Common myeloid progenitor, CD34-positive (primary cell): ENCODE data around the gene TRABD.

ENCODE experiments used
- CTCF ChIA-PET: fragments of 350-600 bp; sonication (Branson Sonifier 250); formaldehyde crosslinking; loops from one replicate; lab custom pipeline; 2021; ENCODE audit warnings: antibody characterized with exemption; lab: Charles Lee
- POLR2A ChIA-PET: fragments of 350-600 bp; sonication (Branson Sonifier 250); formaldehyde crosslinking; loops from one replicate; lab custom pipeline; 2021; ENCODE audit warnings: antibody characterized with exemption; lab: Charles Lee
- DNase-seq, 3 donors: peaks; one replicate each; pipeline versions ENCODE4 v3.0.0 to v3.0.0-alpha.2; 2013
- H3K27ac ChIP-seq, 2 experiments: 1 replicate in 1 of 2; 2 replicates in 1 of 2; pipeline ENCODE4 v1.7.0; 2013; ENCODE audit warnings: inconsistent platforms in 2 of 2, low read length in 2 of 2, mild to moderate bottlenecking in 2 of 2, low read depth in 1 of 2, moderate library complexity in 1 of 2; ENCODE audit not compliant: severe bottlenecking in 2 of 2, insufficient read depth in 1 of 2, poor library complexity in 1 of 2
- H3K27me3 ChIP-seq, 5 experiments: replicated peaks in 2 of 5; 1 replicate in 3 of 5; 2 replicates in 2 of 5; pipeline versions ENCODE4 v1.6.1 to v1.7.0; 2013; ENCODE audit warnings: low read length in 4 of 5, mild to moderate bottlenecking in 2 of 5, moderate library complexity in 2 of 5, inconsistent platforms in 1 of 5; ENCODE audit not compliant: insufficient read depth in 5 of 5, control insufficient read depth in 4 of 5
- H3K36me3 ChIP-seq, 4 experiments: 1 replicate in 2 of 4; 2 replicates in 2 of 4; pipeline versions ENCODE4 v1.6.1 to v1.7.0; 2013; ENCODE audit warnings: low read length in 3 of 4, control low read depth in 1 of 4, mild to moderate bottlenecking in 1 of 4; ENCODE audit not compliant: control insufficient read depth in 4 of 4, insufficient read depth in 4 of 4
- H3K4me1 ChIP-seq, 4 experiments: 1 replicate in 3 of 4; 2 replicates in 1 of 4; pipeline versions ENCODE4 v1.6.1 to v1.7.1; 2013; ENCODE audit warnings: low read length in 3 of 4, mild to moderate bottlenecking in 3 of 4, control low read depth in 1 of 4, inconsistent platforms in 1 of 4, moderate library complexity in 1 of 4; ENCODE audit not compliant: control insufficient read depth in 4 of 4, insufficient read depth in 4 of 4; ENCODE audit errors: control extremely low read depth in 1 of 4
- H3K4me3 ChIP-seq, 7 experiments: 1 replicate in 4 of 7; 2 replicates in 3 of 7; pipeline versions ENCODE4 v1.5.1 to v1.7.0; 2013; ENCODE audit warnings: mild to moderate bottlenecking in 7 of 7, low read length in 6 of 7, moderate library complexity in 6 of 7, inconsistent platforms in 2 of 7, low read depth in 2 of 7, control low read depth in 1 of 7; ENCODE audit not compliant: insufficient read depth in 4 of 7, control insufficient read depth in 1 of 7; ENCODE audit errors: extremely low read depth in 1 of 7
- H3K9me3 ChIP-seq, 5 experiments: 1 replicate in 4 of 5; 2 replicates in 1 of 5; pipeline versions ENCODE4 v1.6.1 to v1.7.1; 2013; ENCODE audit warnings: low read length in 4 of 5, mild to moderate bottlenecking in 2 of 5, inconsistent platforms in 1 of 5, low read depth in 1 of 5, moderate library complexity in 1 of 5; ENCODE audit not compliant: control insufficient read depth in 4 of 5, insufficient read depth in 2 of 5; ENCODE audit errors: control extremely low read depth in 1 of 5
- WGBS: methylation state at CpG from one replicate; pipeline ENCODE4 v1.1.5; 2013; ENCODE audit not compliant: insufficient coverage; 5-methylcytosine and 5-hydroxymethylcytosine counted together

TRABD gene

DNA sequence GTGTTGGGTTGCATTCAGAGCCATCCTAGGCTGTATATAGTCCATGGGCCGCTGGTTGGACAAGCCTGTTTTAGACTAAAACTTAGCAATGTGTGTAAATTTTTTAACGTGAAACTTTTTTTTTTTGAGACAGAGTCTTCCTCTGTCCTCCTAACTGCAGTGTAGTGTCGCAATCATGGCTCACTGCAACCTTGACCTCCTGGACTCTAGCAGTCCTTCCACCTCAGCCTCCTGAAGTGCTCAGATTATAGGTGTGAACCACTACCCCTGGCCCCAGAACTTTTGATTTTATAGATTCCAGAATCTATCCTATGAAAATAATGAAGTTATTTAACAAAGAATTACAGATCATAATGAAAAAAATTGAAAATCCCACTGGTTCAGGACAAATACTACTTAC is 45.1 kb upstream of the TRABD start:
- POLR2A ChIA-PET = no interaction called here
- DNase-seq = no peak
- no peaks in the 10 kb centered on the region for H3K9me3 ChIP-seq
- no peak overlapping the region for H3K4me3 ChIP-seq
- WGBS = 100% methylated on average over 1 of the region's 3 CpGs
- H3K36me3 ChIP-seq = no peaks in the 10 kb centered on the region
- CTCF ChIA-PET = no interaction called here
- H3K27me3 ChIP-seq = no peaks in the 10 kb centered on the region
- peaks cover 0 to 2% (median 0%) of the 10 kb centered on the region in 4 experiments for H3K4me1 ChIP-seq
- no peak overlapping the region for H3K27ac ChIP-seq

DNA sequence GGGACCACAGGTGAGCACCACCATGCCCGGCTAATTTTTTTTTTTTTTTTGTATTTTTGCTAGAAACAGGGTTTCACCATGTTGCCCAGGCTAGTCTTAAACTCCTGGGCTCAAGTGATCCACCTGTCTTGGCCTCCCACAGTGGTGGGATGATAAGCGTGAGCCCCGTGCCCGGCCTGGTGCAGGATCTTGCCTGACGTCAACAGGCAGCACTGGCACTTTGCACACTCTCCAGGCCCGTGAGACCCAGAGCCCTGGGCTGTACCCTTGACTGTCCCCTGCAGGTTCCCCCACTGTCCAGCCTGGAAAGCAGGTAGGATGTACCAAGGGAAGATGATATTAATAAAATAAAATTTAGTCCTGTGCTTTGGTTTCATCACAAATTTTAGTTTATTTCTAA is 44.3 kb upstream of the TRABD start:
- Histone ChIP-seq H3K4me3 (no peak overlapping the region), H3K4me1 (peaks cover 0 to 2% (median 0%) of the 10 kb centered on the region in 4 experiments), H3K27me3 (no peaks in the 10 kb centered on the region), H3K36me3 (no peaks in the 10 kb centered on the region), H3K27ac (no peak overlapping the region), H3K9me3 (no peaks in the 10 kb centered on the region)
- no peak for DNase-seq
- ChIA-PET CTCF (interaction anchor here (1.0 to 2.3 kb wide), 5 partner anchors 10 to 67 kb away, joined by 3 to 11 read pairs (median 3); no protein-coding TSS in a partner anchor), POLR2A (no interaction called here)
- 90% methylated on average over 5 of the region's 6 CpGs for WGBS

DNA sequence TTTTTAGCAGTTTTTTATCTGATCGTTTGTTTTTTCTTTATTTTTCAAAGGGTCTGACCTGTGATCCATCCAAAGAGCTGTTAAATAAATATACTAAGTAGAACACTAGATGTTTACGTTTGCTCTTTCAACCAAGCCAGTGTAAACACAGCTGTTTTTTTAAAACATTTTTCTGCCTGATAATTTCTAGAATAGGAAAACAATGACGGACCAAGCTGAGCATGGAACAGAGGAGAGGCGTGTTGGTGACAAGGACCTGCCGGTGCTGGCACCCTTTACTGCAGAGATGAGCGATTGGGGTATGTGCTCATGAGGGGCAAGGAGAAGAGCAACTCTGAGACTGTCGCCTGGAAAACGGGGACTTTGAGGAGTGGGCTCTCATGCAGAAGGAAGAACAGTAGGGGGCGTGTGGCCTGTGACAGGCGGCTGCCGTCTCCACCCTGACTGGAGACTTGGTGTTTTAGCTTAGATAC is 43.8 kb upstream of the TRABD start:
- 77% methylated on average over 8 of the region's 11 CpGs for WGBS
- H3K4me3 ChIP-seq = no peak overlapping the region
- no peaks in the 10 kb centered on the region for H3K36me3 ChIP-seq
- H3K27ac ChIP-seq = no peak overlapping the region
- DNase-seq = no peak
- H3K4me1 ChIP-seq = peaks cover 0 to 2% (median 0%) of the 10 kb centered on the region in 4 experiments
- no peaks in the 10 kb centered on the region for H3K9me3 ChIP-seq
- no peaks in the 10 kb centered on the region for H3K27me3 ChIP-seq
- ChIA-PET CTCF (interaction anchor here (0.9 to 2.3 kb wide), 8 partner anchors 10 to 70 kb away, joined by 3 to 11 read pairs (median 3); no protein-coding TSS in a partner anchor), POLR2A (interaction anchor here (1.1 kb wide), 1 partner anchor 49 kb away, joined by 6 read pairs; no protein-coding TSS in a partner anchor)

DNA sequence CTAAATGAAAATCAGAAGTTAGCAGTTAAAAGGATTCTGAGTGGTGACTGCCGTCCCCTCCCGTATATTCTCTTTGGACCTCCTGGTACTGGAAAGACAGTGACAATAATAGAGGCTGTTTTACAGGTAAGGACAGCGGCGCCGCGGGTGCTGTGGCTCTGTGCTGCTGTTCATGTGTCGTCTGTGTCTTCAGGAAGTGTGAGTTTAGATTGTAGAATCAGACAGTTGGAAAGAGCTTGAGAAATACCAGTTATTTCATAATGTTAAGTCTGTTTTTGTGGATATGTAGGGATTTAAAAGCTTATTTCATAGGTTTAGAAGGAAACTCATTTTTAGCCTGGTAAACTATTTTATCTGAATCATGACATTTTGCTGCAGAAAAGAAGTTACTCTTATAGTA is 42.6 kb upstream of the TRABD start:
- no peak for DNase-seq
- Histone ChIP-seq H3K36me3 (no peaks in the 10 kb centered on the region), H3K27me3 (no peaks in the 10 kb centered on the region), H3K4me3 (no peak overlapping the region), H3K27ac (no peak overlapping the region), H3K9me3 (no peaks in the 10 kb centered on the region), H3K4me1 (peaks cover 0 to 8% (median 0%) of the 10 kb centered on the region in 4 experiments)
- CTCF ChIA-PET = interaction anchor here (0.6 to 2.3 kb wide), 7 partner anchors 10 to 69 kb away, joined by 3 to 11 read pairs (median 3); partner anchors contain the start of gene MLC1
- POLR2A ChIA-PET = interaction anchor here (1.1 kb wide), 1 partner anchor 48 kb away, joined by 6 read pairs; no protein-coding TSS in a partner anchor
- WGBS = 98% methylated on average over 6 of the region's 7 CpGs

DNA sequence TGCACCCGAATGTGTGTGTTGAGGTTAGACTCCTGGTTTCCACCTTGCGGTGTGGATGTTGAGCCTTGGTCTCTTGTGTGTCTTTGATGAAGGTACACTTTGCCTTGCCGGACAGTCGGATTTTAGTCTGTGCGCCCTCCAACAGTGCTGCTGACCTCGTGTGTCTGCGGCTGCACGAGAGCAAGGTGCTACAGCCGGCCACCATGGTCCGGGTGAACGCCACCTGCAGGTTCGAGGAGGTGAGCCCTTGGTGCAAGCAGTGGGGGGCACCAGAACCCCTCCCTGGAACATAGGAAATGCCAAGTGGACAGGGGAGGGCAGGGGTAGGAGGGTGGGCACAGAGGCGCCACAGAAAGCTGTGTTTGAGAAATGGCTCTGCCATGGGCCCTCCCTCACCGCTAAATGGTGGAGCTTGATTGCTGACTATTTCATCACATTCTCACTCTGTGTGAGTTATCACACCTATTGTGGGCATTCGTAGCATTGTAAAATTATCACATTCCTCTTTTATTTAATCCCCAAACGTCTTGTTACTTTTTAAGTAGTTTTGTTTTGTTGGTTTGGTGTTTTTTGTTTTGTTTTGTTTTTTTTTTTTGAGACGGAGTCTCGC is 41.6 kb upstream of the TRABD start:
- Histone ChIP-seq H3K27ac (no peak overlapping the region), H3K36me3 (no peaks in the 10 kb centered on the region), H3K27me3 (no peaks in the 10 kb centered on the region), H3K4me1 (peaks cover 0 to 15% (median 4%) of the 10 kb centered on the region in 4 experiments), H3K4me3 (no peak overlapping the region), H3K9me3 (no peaks in the 10 kb centered on the region)
- WGBS = 87% methylated on average over 16 of the region's 18 CpGs
- CTCF ChIA-PET = interaction anchor here (0.5 to 1.6 kb wide), 2 partner anchors 20 to 45 kb away, joined by 3 read pairs; no protein-coding TSS in a partner anchor
- DNase-seq = no peak
- POLR2A ChIA-PET = no interaction called here

DNA sequence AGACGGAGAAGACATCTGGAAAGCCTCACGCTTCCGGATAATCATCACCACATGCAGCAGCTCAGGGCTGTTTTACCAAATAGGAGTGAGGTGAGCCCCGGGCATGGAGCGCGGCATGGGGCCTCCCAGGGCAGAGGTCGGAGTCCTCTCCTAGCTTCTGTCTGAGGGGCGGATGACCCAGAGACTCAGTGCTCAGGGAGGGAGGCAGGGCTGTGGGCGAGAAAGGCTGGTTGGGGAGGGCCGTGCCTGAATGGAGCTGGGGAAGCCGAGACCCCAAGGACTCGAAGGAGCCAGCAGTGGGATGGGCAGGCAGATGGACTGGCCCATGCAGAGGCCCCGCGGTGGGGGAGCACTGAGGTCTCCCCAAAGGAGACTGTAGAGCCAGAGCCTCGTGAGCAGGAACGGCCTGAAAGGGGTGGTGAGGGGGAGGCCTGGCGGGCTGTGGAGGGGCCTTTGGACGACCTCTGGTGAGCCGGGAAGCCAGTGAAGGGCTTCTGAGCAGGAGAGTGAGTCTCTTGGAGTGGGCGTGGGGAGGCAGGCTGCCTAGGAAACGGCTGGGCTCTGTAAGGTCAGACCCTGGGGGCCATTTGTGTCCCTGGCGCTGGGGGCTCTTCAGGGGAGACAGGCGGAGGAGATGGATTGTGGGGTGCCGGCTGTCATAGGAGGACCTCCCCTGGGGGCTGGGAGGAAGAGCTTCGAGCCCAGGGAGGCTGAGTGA is 39.8 kb upstream of the TRABD start:
- POLR2A ChIA-PET = no interaction called here
- 91% methylated on average over 21 of the region's 25 CpGs for WGBS
- no peaks in the 10 kb centered on the region for H3K36me3 ChIP-seq
- peaks cover 0 to 12% (median 7%) of the 10 kb centered on the region in 4 experiments for H3K4me1 ChIP-seq
- no peak overlapping the region for H3K27ac ChIP-seq
- H3K9me3 ChIP-seq = no peaks in the 10 kb centered on the region
- no peak for DNase-seq
- CTCF ChIA-PET = interaction anchor here (0.9 to 1.4 kb wide), 7 partner anchors 9 to 91 kb away, joined by 3 read pairs; no protein-coding TSS in a partner anchor
- H3K4me3 ChIP-seq = no peak overlapping the region
- H3K27me3 ChIP-seq = no peaks in the 10 kb centered on the region
